IPS-20b (cell line): ENCODE measurements around the gene MDGA2.
"Not testable (repeated sequence)": the region's sequence is repeated elsewhere in the genome, so short reads cannot be mapped to it uniquely, and the experiment has no call there.

Source experiments
- H3K27ac ChIP-seq: one replicate; pipeline ENCODE4 v1.5.1; 2013; ENCODE audit warnings: low read length
- H3K27me3 ChIP-seq: 2 replicates; pipeline ENCODE4 v1.6.1; 2013; ENCODE audit warnings: mild to moderate bottlenecking, low read length, inconsistent platforms; ENCODE audit not compliant: insufficient read depth
- H3K36me3 ChIP-seq: 2 replicates; pipeline ENCODE4 v1.6.1; 2013; ENCODE audit warnings: low read depth, mild to moderate bottlenecking, inconsistent platforms, low read length, moderate library complexity; ENCODE audit not compliant: insufficient read depth
- H3K4me1 ChIP-seq: 2 replicates; pipeline ENCODE4 v1.6.1; 2013; ENCODE audit warnings: mild to moderate bottlenecking, control low read depth, inconsistent platforms, low read length, moderate library complexity; ENCODE audit not compliant: insufficient read depth
- H3K4me3 ChIP-seq: 2 replicates; pipeline ENCODE4 v1.5.1; 2013; ENCODE audit warnings: mild to moderate bottlenecking, low read length, inconsistent platforms
- H3K9ac ChIP-seq: 2 replicates; pipeline ENCODE4 v1.6.1; 2013; ENCODE audit warnings: low read depth, mild to moderate bottlenecking, inconsistent platforms, low read length, moderate library complexity
- H3K9me3 ChIP-seq: 2 replicates; pipeline ENCODE4 v1.6.1; 2013; ENCODE audit warnings: mild to moderate bottlenecking, low read depth, low read length, inconsistent platforms; ENCODE audit not compliant: insufficient read depth

MDGA2 gene

DNA sequence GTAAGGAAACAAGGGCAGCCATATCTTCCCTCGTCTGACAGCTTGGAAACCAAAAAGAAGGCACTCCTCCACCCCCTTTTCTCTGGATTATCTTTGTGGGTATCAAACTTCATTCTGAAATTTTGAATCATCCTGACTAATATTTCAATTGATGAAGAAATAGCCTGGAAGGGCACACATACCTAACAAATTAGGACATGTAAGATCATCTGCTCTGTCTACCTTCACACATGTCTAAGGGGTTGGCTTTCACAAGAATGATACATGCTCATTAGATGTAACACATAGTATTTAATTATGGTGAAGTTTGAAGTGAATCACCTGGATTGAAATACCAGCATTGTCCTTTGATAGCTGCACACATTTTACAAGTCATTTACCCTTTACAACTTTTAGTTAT is 675.7 kb downstream of the MDGA2 start:
- no peak overlapping the region for H3K9ac ChIP-seq
- no peaks in the 10 kb centered on the region for H3K4me1 ChIP-seq
- H3K27ac ChIP-seq = no peak overlapping the region
- no peaks in the 10 kb centered on the region for H3K36me3 ChIP-seq
- no peaks in the 10 kb centered on the region for H3K27me3 ChIP-seq
- no peak overlapping the region for H3K4me3 ChIP-seq
- H3K9me3 ChIP-seq = no peaks in the 10 kb centered on the region

DNA sequence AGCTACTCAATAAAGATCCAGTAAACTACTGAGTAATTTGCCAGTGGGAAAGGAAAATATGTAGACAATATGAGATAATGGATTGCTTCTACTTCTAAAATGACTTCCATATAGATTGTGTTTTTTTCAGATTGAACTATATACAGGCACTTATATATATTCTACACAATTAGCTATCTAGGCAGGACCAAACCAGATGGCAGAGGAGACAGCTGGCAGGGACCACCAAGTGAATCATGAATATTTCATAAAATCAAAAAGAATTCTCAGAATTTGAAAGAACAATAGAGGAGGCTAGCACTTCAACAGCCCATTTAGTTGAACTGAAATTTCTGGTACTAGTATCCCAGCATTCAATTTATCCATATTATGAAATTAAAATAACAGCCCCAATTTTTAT is 685.8 kb downstream of the MDGA2 start:
- no peaks in the 10 kb centered on the region for H3K4me1 ChIP-seq
- H3K4me3 ChIP-seq = no peak overlapping the region
- H3K36me3 ChIP-seq = no peaks in the 10 kb centered on the region
- H3K9ac ChIP-seq = no peak overlapping the region
- no peaks in the 10 kb centered on the region for H3K9me3 ChIP-seq
- H3K27me3 ChIP-seq = no peaks in the 10 kb centered on the region
- no peak overlapping the region for H3K27ac ChIP-seq

DNA sequence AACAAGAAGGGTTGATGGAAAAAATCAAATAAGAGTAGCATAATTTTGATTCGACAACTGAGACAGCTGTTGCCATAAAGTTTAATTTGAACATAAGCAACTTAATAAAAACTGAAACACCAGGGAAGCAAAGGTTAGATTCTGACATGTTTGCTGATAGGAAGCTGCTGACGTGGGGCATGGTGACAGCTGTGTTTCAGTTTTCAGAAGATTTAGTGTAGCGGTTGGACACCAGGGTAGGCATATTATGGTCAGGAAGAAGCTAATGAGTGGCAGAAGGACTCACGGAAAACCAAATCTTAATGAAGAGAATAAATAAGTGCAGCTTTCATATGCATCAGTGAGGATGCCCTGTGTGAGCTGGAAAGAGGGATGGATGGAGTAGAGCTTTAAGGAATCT is 687.1 kb downstream of the MDGA2 start:
- no peaks in the 10 kb centered on the region for H3K36me3 ChIP-seq
- no peak overlapping the region for H3K4me3 ChIP-seq
- H3K9ac ChIP-seq = no peak overlapping the region
- H3K27me3 ChIP-seq = no peaks in the 10 kb centered on the region
- no peaks in the 10 kb centered on the region for H3K9me3 ChIP-seq
- no peaks in the 10 kb centered on the region for H3K4me1 ChIP-seq
- no peak overlapping the region for H3K27ac ChIP-seq

DNA sequence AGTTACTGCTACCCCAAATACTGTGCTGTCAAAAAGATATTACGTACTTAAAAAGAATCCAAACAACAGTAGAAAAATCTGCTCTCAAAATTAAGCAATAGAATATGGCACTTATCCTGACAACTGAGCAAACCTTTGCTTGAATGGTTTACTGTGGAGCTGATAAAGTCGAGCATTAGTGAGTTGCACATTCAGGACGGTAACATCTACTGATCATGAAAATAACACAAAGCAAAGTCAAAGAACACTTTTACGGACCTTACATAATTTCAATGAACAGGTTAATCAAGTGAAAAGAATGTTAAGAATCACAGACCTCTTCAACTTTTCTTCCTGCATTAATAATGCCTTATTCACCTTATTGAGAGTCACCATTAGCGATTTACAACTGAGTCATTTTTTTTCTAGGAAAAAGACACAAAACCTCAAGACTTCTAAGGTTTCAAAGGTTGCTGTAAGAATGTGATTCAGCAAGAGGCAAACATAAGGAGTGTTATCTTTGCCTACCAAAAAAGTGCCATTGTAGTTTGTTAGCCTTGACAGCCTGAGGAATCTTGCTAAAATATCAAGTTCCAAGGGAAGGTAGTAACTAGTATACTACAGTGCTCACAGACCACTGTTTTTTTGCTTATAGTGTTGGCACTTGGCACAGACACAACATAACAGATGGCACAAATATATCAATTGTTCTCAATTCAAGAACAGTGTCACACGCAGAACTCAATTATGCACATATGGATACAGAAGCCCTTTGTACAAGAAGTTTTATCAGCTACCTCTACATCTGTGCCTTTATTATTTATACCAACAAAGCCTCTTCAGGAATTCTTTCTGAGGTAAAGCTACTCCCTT is 689.6 kb downstream of the MDGA2 start:
- Histone ChIP-seq H3K4me1 (no peaks in the 10 kb centered on the region), H3K27ac (no peak overlapping the region), H3K4me3 (no peak overlapping the region), H3K27me3 (no peaks in the 10 kb centered on the region), H3K36me3 (no peaks in the 10 kb centered on the region), H3K9ac (no peak overlapping the region), H3K9me3 (no peaks in the 10 kb centered on the region)

DNA sequence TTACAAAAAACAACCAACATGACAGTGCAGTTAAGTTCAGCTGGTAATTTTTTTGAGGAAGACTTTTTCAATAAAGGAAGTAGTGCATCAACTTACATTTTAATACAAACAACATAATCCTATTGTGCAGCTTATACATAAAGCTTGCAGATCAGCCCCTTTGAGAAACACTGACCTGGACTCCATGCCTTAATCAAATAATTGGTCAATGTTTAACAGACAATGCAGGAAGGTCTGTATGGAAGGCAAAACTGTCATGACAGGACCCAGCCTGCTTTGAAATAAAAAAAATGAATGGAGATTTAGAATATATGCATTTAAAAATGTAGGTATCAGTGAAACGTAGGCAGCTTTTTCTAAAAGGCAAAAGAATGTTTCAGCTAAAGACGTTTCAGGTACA is 702.1 kb downstream of the MDGA2 start:
- Histone ChIP-seq H3K27ac (no peak overlapping the region), H3K9ac (no peak overlapping the region), H3K9me3 (no peaks in the 10 kb centered on the region), H3K36me3 (no peaks in the 10 kb centered on the region), H3K4me1 (no peaks in the 10 kb centered on the region), H3K27me3 (no peaks in the 10 kb centered on the region), H3K4me3 (no peak overlapping the region)

DNA sequence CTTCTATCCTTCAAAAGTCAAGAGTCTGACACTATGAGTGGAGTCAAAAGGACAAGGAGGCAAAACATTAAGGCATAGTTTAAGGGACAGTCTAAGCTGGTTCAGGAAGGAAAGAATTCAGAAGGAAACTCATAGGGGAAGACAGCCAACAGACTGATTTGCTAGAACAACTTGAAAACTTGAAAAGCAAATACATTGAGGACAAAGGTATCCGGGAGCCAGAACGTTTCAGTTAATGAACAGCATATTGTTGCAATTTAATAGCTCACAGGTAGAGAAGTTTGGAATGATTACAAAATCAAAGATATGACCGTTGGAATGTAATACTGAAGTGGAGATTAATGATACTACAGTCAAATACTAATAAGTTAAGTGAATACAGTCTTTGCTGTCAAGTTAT is 711.0 kb downstream of the MDGA2 start:
- H3K9me3 ChIP-seq = no peaks in the 10 kb centered on the region
- H3K4me1 ChIP-seq = no peaks in the 10 kb centered on the region
- no peak overlapping the region for H3K4me3 ChIP-seq
- no peaks in the 10 kb centered on the region for H3K36me3 ChIP-seq
- H3K9ac ChIP-seq = no peak overlapping the region
- no peaks in the 10 kb centered on the region for H3K27me3 ChIP-seq
- no peak overlapping the region for H3K27ac ChIP-seq

DNA sequence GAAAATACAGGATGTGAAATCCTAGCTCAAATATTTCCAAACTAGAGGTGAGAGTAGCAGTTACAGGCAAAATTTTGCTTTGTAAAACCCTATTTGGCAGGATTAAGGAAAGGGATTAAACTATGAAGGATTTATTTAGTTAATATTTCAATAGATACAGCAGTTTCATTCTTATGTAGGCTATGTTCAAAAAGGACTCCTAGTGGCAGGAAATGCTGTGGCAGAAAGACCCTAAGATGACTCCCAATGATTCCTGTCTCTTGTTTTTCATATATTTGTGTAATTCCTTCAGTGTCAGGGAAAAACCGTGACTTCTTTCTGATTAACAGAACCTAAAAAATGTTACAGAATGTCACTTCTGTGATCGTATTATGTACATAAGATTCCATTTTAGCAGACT is 724.3 kb downstream of the MDGA2 start:
- no peaks in the 10 kb centered on the region for H3K4me1 ChIP-seq
- H3K9me3 ChIP-seq = 0 out of 2 replicates have a peak, but pooled peaks cover 4% of the 10 kb centered on the region
- no peak overlapping the region for H3K4me3 ChIP-seq
- H3K27me3 ChIP-seq = no peaks in the 10 kb centered on the region
- no peak overlapping the region for H3K9ac ChIP-seq
- H3K36me3 ChIP-seq = no peaks in the 10 kb centered on the region
- no peak overlapping the region for H3K27ac ChIP-seq

DNA sequence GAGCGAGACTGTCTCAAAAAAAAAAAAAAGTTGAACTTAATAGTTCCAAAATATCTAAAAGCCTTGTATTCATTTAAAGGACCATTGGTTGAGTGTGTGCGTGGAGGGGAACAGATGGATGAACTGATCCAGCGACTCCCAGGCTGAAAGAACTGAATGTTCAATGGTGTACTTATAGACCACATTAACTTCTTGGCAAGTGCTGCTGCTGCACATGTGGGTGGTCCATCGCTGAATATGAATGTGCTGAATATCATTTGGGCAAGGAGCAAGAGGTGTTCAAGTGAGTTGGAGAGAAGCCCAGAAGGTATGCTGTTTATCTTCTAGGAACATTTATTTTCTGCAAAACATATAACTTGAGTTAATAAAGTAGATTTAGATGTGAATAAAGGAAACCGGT is 734.8 kb downstream of the MDGA2 start:
- peaks cover 22% of the 10 kb centered on the region for H3K9me3 ChIP-seq

DNA sequence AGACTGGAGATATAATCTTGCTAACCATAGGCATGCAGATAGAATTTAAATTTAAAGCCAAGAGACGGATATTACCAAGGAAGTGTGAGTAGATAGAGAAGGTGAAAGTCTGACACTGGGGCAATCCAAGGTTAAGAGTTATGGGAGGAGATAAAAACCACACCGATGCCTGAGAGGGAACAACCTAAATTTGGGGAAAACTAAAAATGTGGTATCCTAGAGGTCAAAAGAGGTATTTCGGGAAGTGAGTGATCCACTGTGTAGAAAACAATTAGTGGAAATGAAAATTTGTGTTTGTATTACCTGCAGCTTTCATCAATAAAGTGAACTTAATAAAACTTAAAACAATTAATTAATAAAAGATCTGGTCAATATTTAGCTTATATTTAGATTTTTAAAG is 754.9 kb downstream of the MDGA2 start:
- no peaks in the 10 kb centered on the region for H3K36me3 ChIP-seq
- H3K27ac ChIP-seq = no peak overlapping the region
- H3K9me3 ChIP-seq = no peaks in the 10 kb centered on the region
- peaks cover 4% of the 10 kb centered on the region; the same call in 1 of the 2 replicates for H3K4me1 ChIP-seq
- no peaks in the 10 kb centered on the region for H3K27me3 ChIP-seq
- H3K4me3 ChIP-seq = no peak overlapping the region
- H3K9ac ChIP-seq = no peak overlapping the region

More for the DNA sequence above, 734.8 kb downstream of the MDGA2 start:
- Histone ChIP-seq H3K27me3 (no peaks in the 10 kb centered on the region), H3K4me3 (no peak overlapping the region), H3K36me3 (no peaks in the 10 kb centered on the region), H3K27ac (no peak overlapping the region), H3K4me1 (no peaks in the 10 kb centered on the region; the same call in 1 of the 2 replicates), H3K9ac (no peak overlapping the region)

DNA sequence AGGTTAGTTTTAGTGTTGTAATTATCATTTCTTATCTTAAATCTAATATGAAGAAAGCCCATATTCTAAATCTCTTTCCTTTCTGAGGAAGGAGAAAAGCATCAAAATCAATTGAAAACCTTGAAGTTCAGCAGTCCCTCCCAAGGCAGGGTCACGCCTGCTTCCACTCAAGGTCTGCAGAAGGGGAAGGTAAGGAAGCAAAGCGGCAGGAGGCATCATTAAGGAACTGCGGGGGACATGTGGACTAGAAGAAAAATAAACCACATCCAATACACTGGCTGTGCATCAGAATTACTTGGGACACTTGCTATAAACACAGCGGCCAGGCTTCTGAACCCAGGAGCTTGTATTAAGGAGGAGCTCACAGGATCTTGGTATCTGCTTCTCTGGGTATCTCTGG is 759.9 kb downstream of the MDGA2 start:
- not testable (repeated sequence) for H3K27ac ChIP-seq, H3K4me3 ChIP-seq

DNA sequence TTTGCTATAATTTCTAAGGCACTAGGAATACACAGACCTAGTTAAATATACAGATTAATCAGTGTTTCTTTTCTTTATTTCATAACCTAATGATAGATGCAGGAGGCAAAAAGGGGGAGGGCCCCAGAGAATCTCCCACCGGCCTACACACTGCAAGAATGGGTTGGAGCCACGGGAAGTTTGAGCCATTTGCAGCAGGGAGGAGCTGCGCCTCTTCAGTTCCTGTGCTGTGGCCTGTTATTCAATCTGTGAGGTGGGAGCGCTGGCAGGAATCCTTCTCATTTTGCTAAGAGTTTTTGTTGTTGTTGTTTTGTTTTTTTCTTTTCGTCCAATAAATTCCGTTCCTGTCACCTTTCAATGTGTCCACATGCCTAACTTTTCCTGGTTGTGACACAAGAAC is 772.6 kb downstream of the MDGA2 start:
- H3K4me3 ChIP-seq = no peak overlapping the region
- no peaks in the 10 kb centered on the region for H3K27me3 ChIP-seq
- H3K27ac ChIP-seq = no peak overlapping the region
- no peaks in the 10 kb centered on the region for H3K36me3 ChIP-seq
- no peak overlapping the region for H3K9ac ChIP-seq
- no peaks in the 10 kb centered on the region for H3K9me3 ChIP-seq
- H3K4me1 ChIP-seq = no peaks in the 10 kb centered on the region; the same call in 1 of the 2 replicates

More for the DNA sequence above, 759.9 kb downstream of the MDGA2 start:
- H3K27me3 ChIP-seq, H3K9me3 ChIP-seq, H3K9ac ChIP-seq, H3K4me1 ChIP-seq, H3K36me3 ChIP-seq: not testable (repeated sequence)

DNA sequence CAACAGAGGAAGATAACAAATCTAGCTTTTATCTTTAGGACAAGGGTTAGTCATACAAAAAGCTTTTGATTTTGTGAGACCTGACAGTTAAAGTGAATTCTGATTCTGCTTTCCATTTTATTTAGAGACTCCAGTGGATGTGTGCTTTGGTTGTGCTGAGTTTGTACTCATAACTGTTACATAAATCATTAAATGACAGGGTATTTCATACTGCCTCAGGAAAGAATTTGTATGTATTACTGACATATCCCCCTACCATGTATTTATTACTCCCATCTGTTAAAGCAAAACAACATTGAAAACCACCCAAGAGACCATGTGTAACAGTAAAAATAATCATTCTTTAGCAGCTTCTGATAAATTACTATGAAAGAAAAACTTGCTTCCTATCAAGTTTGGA is 780.9 kb downstream of the MDGA2 start:
- Histone ChIP-seq H3K36me3 (no peaks in the 10 kb centered on the region), H3K4me3 (no peak overlapping the region)

More for the DNA sequence above, 780.9 kb downstream of the MDGA2 start:
- H3K9me3 ChIP-seq = no peaks in the 10 kb centered on the region
- H3K27me3 ChIP-seq = no peaks in the 10 kb centered on the region
- no peak overlapping the region for H3K27ac ChIP-seq
- H3K9ac ChIP-seq = no peak overlapping the region
- H3K4me1 ChIP-seq = no peaks in the 10 kb centered on the region
